ENCODE data around the gene COMMD1.

Gene COMMD1

DNA sequence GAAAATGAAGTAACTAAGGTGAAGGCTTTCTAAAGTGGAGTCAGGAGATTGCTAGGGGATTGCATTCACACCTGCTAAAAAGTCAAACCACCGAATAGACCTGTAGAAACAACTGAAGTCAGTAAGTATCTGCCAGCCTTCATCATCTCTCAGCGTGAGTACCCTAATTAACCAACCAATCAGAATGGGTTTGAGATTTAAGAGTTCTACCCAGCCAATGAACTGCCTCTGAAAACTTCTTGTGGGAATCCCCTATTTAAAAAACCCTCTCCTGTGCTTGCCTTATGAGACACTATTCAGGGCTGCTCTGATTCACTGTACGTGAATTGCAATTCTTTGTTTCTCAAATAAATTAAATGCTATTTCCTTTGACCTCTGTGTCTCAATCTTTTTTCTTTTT is 48.2 kb upstream of the COMMD1 start (continued):
- TF ChIP-seq, protein P1, sequence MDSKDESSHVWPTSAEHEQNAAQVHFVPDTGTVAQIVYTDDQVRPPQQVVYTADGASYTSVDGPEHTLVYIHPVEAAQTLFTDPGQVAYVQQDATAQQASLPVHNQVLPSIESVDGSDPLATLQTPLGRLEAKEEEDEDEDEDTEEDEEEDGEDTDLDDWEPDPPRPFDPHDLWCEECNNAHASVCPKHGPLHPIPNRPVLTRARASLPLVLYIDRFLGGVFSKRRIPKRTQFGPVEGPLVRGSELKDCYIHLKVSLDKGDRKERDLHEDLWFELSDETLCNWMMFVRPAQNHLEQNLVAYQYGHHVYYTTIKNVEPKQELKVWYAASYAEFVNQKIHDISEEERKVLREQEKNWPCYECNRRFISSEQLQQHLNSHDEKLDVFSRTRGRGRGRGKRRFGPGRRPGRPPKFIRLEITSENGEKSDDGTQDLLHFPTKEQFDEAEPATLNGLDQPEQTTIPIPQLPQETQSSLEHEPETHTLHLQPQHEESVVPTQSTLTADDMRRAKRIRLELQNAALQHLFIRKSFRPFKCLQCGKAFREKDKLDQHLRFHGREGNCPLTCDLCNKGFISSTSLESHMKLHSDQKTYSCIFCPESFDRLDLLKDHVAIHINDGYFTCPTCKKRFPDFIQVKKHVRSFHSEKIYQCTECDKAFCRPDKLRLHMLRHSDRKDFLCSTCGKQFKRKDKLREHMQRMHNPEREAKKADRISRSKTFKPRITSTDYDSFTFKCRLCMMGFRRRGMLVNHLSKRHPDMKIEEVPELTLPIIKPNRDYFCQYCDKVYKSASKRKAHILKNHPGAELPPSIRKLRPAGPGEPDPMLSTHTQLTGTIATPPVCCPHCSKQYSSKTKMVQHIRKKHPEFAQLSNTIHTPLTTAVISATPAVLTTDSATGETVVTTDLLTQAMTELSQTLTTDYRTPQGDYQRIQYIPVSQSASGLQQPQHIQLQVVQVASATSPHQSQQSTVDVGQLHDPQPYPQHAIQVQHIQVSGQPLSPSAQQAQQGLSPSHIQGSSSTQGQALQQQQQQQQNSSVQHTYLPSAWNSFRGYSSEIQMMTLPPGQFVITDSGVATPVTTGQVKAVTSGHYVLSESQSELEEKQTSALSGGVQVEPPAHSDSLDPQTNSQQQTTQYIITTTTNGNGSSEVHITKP (tag by site-specific recombination; IDR thresholded peaks at IDR 0.05) = no peak
- no peak for TF ChIP-seq IKZF3 (tag by site-specific recombination; IDR thresholded peaks at IDR 0.05)
- TF ChIP-seq, protein P2, sequence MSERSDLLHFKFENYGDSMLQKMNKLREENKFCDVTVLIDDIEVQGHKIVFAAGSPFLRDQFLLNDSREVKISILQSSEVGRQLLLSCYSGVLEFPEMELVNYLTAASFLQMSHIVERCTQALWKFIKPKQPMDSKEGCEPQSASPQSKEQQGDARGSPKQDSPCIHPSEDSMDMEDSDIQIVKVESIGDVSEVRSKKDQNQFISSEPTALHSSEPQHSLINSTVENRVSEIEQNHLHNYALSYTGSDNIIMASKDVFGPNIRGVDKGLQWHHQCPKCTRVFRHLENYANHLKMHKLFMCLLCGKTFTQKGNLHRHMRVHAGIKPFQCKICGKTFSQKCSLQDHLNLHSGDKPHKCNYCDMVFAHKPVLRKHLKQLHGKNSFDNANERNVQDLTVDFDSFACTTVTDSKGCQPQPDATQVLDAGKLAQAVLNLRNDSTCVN (tag by site-specific recombination; optimal IDR thresholded peaks at IDR 0.05) = no peak
- no peak for TF ChIP-seq ZBTB1 (tag by site-specific recombination; IDR thresholded peaks at IDR 0.05)
- no peak for TF ChIP-seq GLIS2 (tag by site-specific recombination; IDR thresholded peaks at IDR 0.05)
- TF ChIP-seq ZNF423 (tag by site-specific recombination; IDR thresholded peaks at IDR 0.05) = no peak
- no peak for TF ChIP-seq ZNF292 (tag by site-specific recombination; IDR thresholded peaks at IDR 0.05; ENCODE audit: borderline replicate concordance, low read depth)
- TF ChIP-seq ZNF175 (tag by site-specific recombination; IDR thresholded peaks at IDR 0.05) = no peak
- no peak for TF ChIP-seq ZNF2 (tag by site-specific recombination; IDR thresholded peaks at IDR 0.05)
- no peak for TF ChIP-seq ZBTB7A (tag by site-specific recombination; IDR thresholded peaks at IDR 0.05; ENCODE audit: low read depth)
- TF ChIP-seq, protein P3, sequence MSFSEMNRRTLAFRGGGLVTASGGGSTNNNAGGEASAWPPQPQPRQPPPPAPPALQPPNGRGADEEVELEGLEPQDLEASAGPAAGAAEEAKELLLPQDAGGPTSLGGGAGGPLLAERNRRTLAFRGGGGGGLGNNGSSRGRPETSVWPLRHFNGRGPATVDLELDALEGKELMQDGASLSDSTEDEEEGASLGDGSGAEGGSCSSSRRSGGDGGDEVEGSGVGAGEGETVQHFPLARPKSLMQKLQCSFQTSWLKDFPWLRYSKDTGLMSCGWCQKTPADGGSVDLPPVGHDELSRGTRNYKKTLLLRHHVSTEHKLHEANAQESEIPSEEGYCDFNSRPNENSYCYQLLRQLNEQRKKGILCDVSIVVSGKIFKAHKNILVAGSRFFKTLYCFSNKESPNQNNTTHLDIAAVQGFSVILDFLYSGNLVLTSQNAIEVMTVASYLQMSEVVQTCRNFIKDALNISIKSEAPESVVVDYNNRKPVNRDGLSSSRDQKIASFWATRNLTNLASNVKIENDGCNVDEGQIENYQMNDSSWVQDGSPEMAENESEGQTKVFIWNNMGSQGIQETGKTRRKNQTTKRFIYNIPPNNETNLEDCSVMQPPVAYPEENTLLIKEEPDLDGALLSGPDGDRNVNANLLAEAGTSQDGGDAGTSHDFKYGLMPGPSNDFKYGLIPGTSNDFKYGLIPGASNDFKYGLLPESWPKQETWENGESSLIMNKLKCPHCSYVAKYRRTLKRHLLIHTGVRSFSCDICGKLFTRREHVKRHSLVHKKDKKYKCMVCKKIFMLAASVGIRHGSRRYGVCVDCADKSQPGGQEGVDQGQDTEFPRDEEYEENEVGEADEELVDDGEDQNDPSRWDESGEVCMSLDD (tag by site-specific recombination; IDR thresholded peaks at IDR 0.05) = no peak

- ChIA-PET POLR2A (interaction anchor here (1.5 kb wide), 1 partner anchor 8 kb away, joined by 8 read pairs; the partner anchor contains the start of gene FAM161A), CTCF (interaction anchor here (0.6 kb wide), 1 partner anchor 194 kb away, joined by 6 read pairs; no protein-coding TSS in a partner anchor)
- Histone ChIP-seq H3K27ac (ENCODE audit: extremely low read depth, low read depth, low read length) (no peak overlapping the region), H3K9me3 (ENCODE audit: control insufficient read depth, insufficient read depth, low read depth, low read length) (no peaks in the 10 kb centered on the region), H3K4me1 (ENCODE audit: control insufficient read depth, insufficient read depth, low read length) (no peaks in the 10 kb centered on the region), H3K4me3 (ENCODE audit: low read depth, low read length) (no peak overlapping the region), H3K36me3 (ENCODE audit: control insufficient read depth in 2 of 2, insufficient read depth in 1 of 2, low read length in 2 of 2) (peaks cover 25 to 34% of the 10 kb centered on the region in 2 experiments)
- TF ChIP-seq SETDB1 (IDR thresholded peaks at IDR 0.05; ENCODE audit: insufficient read length, low read length) (peak; percentile 55), ZNF341 (tag by site-specific recombination; IDR thresholded peaks at IDR 0.05; ENCODE audit: low read depth) (no peak), SCRT2 (tag by site-specific recombination; IDR thresholded peaks at IDR 0.05) (0 out of 2 replicates have a peak, but pooled peaks have one; percentile 17), ZNF133 (tag by site-specific recombination; IDR thresholded peaks at IDR 0.05) (peak; percentile 90), ZNF138 (tag by site-specific recombination; IDR thresholded peaks at IDR 0.05; ENCODE audit: borderline replicate concordance) (no peak), SCRT1 (tag by site-specific recombination; IDR thresholded peaks at IDR 0.05; ENCODE audit: borderline replicate concordance) (peak; percentile 36; the same call in 1 of the 2 replicates)
- TF ChIP-seq, protein P4, sequence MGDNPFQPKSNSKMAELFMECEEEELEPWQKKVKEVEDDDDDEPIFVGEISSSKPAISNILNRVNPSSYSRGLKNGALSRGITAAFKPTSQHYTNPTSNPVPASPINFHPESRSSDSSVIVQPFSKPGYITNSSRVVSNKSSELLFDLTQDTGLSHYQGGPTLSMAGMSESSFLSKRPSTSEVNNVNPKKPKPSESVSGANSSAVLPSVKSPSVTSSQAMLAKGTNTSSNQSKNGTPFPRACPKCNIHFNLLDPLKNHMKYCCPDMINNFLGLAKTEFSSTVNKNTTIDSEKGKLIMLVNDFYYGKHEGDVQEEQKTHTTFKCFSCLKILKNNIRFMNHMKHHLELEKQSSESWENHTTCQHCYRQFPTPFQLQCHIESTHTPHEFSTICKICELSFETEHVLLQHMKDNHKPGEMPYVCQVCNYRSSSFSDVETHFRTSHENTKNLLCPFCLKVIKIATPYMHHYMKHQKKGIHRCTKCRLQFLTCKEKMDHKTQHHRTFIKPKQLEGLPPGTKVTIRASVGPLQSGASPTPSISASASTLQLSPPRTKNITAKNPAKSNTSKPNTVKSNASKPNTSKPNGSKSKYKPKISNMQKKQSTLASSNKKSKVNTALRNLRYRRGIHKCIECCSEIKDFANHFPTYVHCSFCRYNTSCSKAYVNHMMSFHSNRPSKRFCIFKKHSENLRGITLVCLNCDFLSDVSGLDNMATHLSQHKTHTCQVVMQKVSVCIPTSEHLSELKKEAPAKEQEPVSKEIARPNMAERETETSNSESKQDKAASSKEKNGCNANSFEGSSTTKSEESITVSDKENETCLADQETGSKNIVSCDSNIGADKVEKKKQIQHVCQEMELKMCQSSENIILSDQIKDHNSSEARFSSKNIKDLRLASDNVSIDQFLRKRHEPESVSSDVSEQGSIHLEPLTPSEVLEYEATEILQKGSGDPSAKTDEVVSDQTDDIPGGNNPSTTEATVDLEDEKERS (tag by site-specific recombination; IDR thresholded peaks at IDR 0.05) = no peak
Measured at GRCh38 chr2:61862085-61862484, 43.4 kb upstream of the COMMD1 start.
